Stimulated activated CD4-positive, alpha-beta T cell treated with anti-CD3 and anti-CD28 coated beads, TNF-alpha, amount 100 ng/mL, for 48 hours (primary cell): ENCODE measurements around the gene CHDH.

Experiments used
- DNase-seq, 3 donors: peaks; one replicate each; pipeline ENCODE4 v3.0.0-alpha.2; 2020; ENCODE audit warnings: low read depth in 3 of 3

Gene CHDH

DNA sequence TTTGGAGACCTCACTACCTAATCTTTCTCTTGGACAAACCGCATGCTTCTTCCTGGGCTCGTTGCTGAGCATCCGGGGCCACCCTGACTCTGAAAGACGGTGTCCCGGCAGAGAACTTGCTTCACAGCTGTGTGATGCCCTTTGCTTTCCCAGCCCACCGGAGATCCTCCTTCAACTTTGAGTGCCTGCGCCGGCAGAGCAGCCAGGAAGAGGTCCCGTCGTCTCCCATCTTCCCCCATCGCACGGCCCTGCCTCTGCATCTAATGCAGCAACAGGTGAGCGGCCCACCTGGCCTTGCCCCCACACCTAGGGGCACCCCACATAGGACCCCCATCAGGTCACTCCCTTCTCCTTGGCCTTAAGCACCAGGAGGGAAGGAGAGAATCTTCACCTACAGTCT, 37.7 kb downstream of the CHDH start:
- no peak for DNase-seq

GRCh38 chr3:53807117-53807810, 39.0 kb downstream of the CHDH start:
- no peak for DNase-seq

DNA sequence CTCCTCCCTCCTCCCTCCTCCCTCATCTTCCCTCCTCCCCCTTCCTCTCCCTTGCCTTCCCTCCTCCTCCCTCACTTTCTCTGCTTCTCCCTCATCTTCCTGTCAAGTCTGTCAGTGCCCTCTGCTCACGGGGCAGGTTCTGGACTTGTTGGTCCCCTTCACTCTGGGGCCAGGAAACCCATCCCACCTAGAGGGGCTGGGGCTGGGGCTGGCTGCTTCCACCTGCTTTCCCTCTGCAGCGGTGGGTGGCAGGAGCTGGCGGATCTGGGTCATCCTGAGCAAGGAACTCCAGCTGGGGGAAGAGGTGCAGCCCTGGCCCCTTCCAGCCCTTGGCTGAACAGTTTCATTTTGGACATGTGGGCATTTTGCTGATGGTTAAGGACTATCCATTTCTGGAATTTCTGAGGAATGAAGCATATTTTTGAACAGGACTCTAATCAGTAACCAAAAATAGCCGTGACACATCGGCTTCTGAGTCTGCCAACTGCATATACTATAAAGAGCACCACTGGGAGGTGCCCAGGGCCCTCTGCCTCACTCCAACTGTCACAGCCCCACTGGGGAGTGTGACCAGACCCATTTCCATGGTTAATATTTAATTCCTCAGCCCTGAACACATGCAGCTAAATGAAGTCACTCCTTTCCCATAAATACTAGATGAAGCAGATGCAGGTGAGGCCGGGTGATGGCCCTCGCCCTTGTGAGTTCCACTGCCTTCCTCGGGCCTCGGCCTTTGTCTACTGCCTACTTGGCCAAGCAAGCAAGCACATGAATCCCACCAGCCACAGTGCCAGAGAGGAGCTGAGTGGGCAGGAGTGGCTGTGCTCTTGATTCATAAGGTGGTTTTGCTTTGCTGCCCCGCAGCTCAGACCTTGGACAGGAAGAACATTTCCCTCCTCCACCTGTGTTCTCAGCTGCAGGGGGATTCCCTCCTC, 39.8 kb downstream of the CHDH start:
- no peak for DNase-seq

- no peak for DNase-seq
Measured at GRCh38 chr3:53805463-53806159, 40.6 kb downstream of the CHDH start.

GRCh38 chr3:53804697-53805462, 41.3 kb downstream of the CHDH start:
- DNase-seq = no peak

- no peak for DNase-seq
Measured at GRCh38 chr3:53803816-53804695, 42.2 kb downstream of the CHDH start.

DNA sequence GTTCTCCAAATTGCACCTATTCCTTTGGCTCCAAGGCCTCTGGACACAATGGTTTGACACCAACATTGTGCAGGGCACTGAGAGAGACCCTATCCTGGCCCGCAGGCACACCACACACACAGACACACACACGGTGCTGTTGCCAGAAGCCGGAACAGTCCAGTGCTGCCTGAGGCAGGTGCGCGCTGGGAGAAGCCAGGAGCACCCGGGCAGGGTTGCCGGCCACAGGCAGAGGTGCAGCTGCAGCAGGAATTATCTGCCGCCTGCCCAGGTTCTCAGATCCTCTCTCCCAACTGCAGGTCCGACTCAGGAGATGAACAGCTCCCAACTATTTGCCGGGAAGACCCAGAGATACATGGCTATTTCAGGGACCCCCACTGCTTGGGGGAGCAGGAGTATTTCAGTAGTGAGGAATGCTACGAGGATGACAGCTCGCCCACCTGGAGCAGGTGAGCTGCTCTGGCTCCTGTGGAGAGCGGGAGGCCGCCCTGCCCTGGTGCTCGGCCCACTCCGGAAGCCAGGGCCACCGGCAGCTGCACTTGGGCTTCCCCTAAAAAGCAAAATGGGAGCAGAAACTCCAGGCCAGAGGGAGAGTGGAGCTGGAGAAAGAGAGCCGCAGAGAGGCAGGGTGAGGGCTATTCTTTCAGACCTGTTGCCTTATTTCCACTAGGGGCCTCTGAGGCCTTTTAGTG, 42.9 kb downstream of the CHDH start:
- no peak for DNase-seq

DNA sequence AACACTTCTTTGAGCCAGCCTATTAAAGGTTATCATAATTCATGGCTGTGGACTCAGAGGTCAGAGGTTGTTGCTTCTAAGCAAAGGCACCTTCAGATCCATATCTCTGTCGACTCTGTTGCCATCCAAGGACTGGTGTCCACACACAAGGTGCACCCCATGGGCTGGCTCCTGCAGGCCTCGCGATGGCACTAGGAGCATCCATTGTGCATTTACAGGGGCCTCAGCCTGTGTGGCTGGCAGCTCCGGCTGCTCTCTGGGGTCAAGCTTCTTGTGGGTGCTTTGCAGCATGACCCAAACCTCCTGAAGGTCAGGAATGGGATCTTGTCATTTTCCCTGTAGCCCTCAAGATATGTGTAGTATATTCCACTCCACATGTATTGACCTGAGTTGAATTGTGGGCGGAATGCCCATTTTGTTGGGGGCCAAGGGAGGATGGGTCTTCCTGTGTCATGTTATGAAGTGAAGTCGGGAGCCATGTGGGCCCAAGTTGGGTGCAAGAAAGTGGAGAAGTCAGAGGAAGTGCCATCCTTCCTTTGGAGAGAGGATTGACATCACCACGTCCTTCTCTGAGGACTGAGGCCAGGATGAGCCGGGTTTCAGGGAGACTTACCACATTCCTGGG, 43.9 kb downstream of the CHDH start:
- DNase-seq = no peak

GRCh38 chr3:53801319-53801718, 44.9 kb downstream of the CHDH start:
- DNase-seq = no peak

DNA sequence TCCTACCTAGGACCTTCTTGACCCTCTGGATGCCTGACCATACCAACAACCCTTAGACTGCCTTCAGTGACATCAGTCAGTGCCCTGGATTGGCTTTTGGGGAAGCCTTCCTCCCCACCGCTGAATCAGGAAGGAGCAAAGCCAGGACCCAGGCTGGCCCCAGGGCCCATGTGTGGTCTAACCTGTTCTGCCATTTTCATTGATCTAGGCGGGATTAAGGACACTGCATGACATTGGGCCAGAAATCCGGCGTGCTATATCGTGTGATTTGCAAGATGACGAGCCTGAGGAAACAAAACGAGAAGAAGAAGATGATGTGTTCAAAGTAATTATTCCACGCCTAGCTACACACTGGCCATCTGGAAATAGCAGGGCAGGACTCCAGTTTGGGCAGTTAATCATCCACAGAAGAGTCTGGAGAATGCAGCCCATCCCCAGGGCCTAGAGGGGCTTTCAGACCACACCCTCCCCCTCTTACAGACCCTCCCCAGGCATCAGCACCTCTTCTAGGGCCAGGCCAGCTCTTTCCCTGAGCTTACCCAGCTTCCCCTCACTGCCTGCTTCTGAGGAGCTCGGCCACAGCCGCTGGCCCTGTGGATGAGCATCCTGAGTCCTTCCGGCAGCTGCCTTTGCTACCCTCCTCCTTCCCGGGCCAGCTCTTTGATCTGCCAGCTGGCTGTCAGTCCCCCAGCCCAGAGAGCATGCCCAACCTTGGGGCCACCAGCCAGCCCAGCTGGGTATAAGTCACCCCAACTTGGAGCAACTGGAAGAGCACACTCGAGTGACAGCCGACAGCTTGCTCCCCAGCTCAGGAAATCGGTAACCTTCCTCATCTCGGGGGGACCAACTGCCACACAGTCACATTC, 45.9 kb downstream of the CHDH start:
- DNase-seq = no peak

GRCh38 chr3:53799338-53799865, 46.8 kb downstream of the CHDH start:
- DNase-seq = no peak

- DNase-seq = no peak
Measured at GRCh38 chr3:53798144-53798543, 48.1 kb downstream of the CHDH start.

- no peak for DNase-seq
Measured at GRCh38 chr3:53795789-53796560, 50.2 kb downstream of the CHDH start.

- no peak for DNase-seq
Measured at GRCh38 chr3:53795176-53795575, 51.0 kb downstream of the CHDH start.

GRCh38 chr3:53794597-53794996, 51.6 kb downstream of the CHDH start:
- DNase-seq = no peak

DNA sequence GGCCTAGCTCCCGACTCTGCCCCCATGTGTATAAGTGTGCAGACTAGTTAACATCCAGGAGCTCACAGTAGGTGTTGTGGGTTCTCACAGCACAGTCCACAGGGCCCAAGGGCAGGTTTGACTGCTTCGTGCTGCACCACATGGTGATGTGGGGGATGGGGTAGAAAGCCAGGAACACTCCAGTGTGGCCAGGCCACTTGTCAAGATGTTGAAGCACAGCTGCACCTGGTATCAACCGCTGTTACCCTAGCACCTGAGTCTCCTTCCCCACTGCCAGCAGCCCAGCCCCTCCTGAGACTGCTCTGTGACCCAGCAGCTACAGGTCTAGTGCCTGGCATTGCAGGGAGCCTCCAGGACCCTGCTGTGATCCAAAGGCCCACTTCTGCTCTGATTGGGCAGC, 53.4 kb downstream of the CHDH start:
- DNase-seq = no peak

- no peak for DNase-seq
Measured at GRCh38 chr3:53791317-53791716, 54.9 kb downstream of the CHDH start.

DNA sequence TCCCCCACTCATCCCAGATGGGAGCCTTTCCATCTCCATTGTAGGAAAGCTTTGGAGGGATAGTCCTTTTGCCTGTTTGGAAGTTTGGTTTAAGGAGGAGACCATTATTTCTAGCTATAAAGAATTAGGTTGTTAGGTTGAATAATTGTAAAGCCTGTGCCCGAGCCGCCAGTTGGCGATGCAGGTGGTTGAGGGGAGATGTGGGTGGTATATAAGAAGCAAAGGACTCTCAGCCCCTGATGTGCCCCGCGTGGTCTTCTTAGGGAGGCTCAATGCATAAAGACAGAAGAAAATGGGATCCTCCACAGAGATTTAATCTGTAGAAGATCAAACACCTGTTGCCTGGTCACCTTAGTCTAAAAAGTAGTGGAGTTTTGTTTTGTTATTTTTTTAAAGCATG, 55.7 kb downstream of the CHDH start:
- DNase-seq = no peak
